ENCODE results near the gene METRNL. TPM values are rescaled to one million over a fixed set of nuclear protein-coding genes. Genes with fewer than 3 reads are reported as not detected.
"Not testable (repeated sequence)": the region's sequence is repeated elsewhere in the genome, so short reads cannot be mapped to it uniquely, and the experiment has no call there.

METRNL gene
- total RNA-seq, 1 donor from 2014 or later, result 156 TPM

GRCh38 chr17:83137523-83137922 lies 58.1 kb downstream of the METRNL start:
- no peak overlapping the region for H3K27ac ChIP-seq
- intact Hi-C loops (cut with DNase I), result no loop called here
- TF ChIP-seq POLR2A (IDR thresholded peaks at IDR 0.05) (no peak), POLR2AphosphoS5 (IDR thresholded peaks at IDR 0.05; ENCODE audit: insufficient read depth in 1 of 2, low read depth in 1 of 2) (no peak), CTCF (IDR thresholded peaks at IDR 0.05) (no peak)
- no peaks in the 10 kb centered on the region for H3K36me3 ChIP-seq
- no peak for DNase-seq (ENCODE audit: extremely low spot score in 2 of 2)
- H3K27me3 ChIP-seq, result no peaks in the 10 kb centered on the region
- no peaks in the 10 kb centered on the region for H3K4me1 ChIP-seq
- H3K4me3 ChIP-seq, result no peak overlapping the region
- no peaks in the 10 kb centered on the region for H3K9me3 ChIP-seq

GRCh38 chr17:83138820-83139219 lies 59.4 kb downstream of the METRNL start:
- Histone ChIP-seq H3K27me3 (no peaks in the 10 kb centered on the region), H3K36me3 (no peaks in the 10 kb centered on the region), H3K4me1 (peaks cover 4% of the 10 kb centered on the region), H3K9me3 (no peaks in the 10 kb centered on the region), H3K4me3 (no peak overlapping the region), H3K27ac (no peak overlapping the region)
- intact Hi-C loops (cut with DNase I), result no loop called here
- TF ChIP-seq POLR2AphosphoS5 (IDR thresholded peaks at IDR 0.05; ENCODE audit: insufficient read depth in 1 of 2, low read depth in 1 of 2), result no peak
- TF ChIP-seq CTCF (IDR thresholded peaks at IDR 0.05), result no peak
- no peak for TF ChIP-seq POLR2A (IDR thresholded peaks at IDR 0.05)
- peak in 1 of 2 donors; percentile 27 for DNase-seq (ENCODE audit: extremely low spot score in 2 of 2)

GRCh38 chr17:83139541-83140248 lies 60.3 kb downstream of the METRNL start:
- peaks cover 13% of the 10 kb centered on the region for H3K4me1 ChIP-seq
- H3K27ac ChIP-seq; H3K4me3 ChIP-seq; H3K36me3 ChIP-seq; intact Hi-C loops (cut with DNase I); H3K9me3 ChIP-seq; H3K27me3 ChIP-seq: not testable (repeated sequence)
- DNase-seq (ENCODE audit: extremely low spot score in 2 of 2), result peak in 1 of 2 donors; percentile 40

- H3K36me3 ChIP-seq; H3K27me3 ChIP-seq; intact Hi-C loops (cut with DNase I); H3K27ac ChIP-seq; H3K4me3 ChIP-seq; DNase-seq (ENCODE audit: extremely low spot score in 2 of 2); H3K9me3 ChIP-seq: not testable (repeated sequence)
- peaks cover 18% of the 10 kb centered on the region for H3K4me1 ChIP-seq
Measured at GRCh38 chr17:83140249-83140566, 60.8 kb downstream of the METRNL start.

GRCh38 chr17:83142619-83143018 lies 63.2 kb downstream of the METRNL start:
- no peak overlapping the region for H3K27ac ChIP-seq
- H3K36me3 ChIP-seq, result no peaks in the 10 kb centered on the region
- peaks cover 22% of the 10 kb centered on the region for H3K4me1 ChIP-seq
- no peak for DNase-seq (ENCODE audit: extremely low spot score in 2 of 2)
- H3K4me3 ChIP-seq, result no peak overlapping the region
- TF ChIP-seq POLR2A (IDR thresholded peaks at IDR 0.05) (no peak), POLR2AphosphoS5 (IDR thresholded peaks at IDR 0.05; ENCODE audit: insufficient read depth in 1 of 2, low read depth in 1 of 2) (no peak), CTCF (IDR thresholded peaks at IDR 0.05) (no peak)
- intact Hi-C loops (cut with DNase I), result no loop called here
- H3K27me3 ChIP-seq, result no peaks in the 10 kb centered on the region
- no peaks in the 10 kb centered on the region for H3K9me3 ChIP-seq

GRCh38 chr17:83143817-83144231 lies 64.4 kb downstream of the METRNL start:
- TF ChIP-seq CTCF (IDR thresholded peaks at IDR 0.05), result no peak
- no peak for TF ChIP-seq POLR2AphosphoS5 (IDR thresholded peaks at IDR 0.05; ENCODE audit: insufficient read depth in 1 of 2, low read depth in 1 of 2)
- no peak for TF ChIP-seq POLR2A (IDR thresholded peaks at IDR 0.05)
- peaks cover 22% of the 10 kb centered on the region for H3K4me1 ChIP-seq
- H3K4me3 ChIP-seq, result no peak overlapping the region
- DNase-seq (ENCODE audit: extremely low spot score in 2 of 2), result peak in 1 of 2 donors; percentile 75
- peak overlapping the region; percentile 82 for H3K27ac ChIP-seq
- intact Hi-C loops (cut with DNase I), result no loop called here
- H3K27me3 ChIP-seq, result no peaks in the 10 kb centered on the region
- H3K9me3 ChIP-seq, result no peaks in the 10 kb centered on the region
- H3K36me3 ChIP-seq, result no peaks in the 10 kb centered on the region

Other genes starting within 250 kb of the METRNL start
- gene ZNF750, start 239.6 kb upstream of the METRNL start, total RNA-seq, result 83.0 TPM